ENCODE data around the gene SGIP1.

- TF ChIP-seq CTCF (IDR thresholded peaks at IDR 0.05), result no peak
- TF ChIP-seq POLR2A (IDR thresholded peaks at IDR 0.05), result no peak
Measured at GRCh38 chr1:66628926-66629325, 95.0 kb downstream of the SGIP1 start.
